Neural cell (in vitro differentiated cells): ENCODE results near the gene TRPM3. TPM values are rescaled to one million over a fixed set of nuclear protein-coding genes. Genes with fewer than 3 reads are reported as not detected.

Source experiments
- H2AFZ ChIP-seq: fragments of 200-600, 300-800 bp; sonication (generic), shearing (Covaris generic); 2 replicates; pipeline ENCODE4 v1.6.0; 2014; ENCODE audit warnings: low read depth, mild to moderate bottlenecking, antibody characterized with exemption, low read length, moderate library complexity
- H3F3A ChIP-seq: fragments of 200-600 bp; shearing (Covaris generic); 2 replicates; pipeline ENCODE4 v1.6.1; 2016; ENCODE audit warnings: mild to moderate bottlenecking, moderate library complexity, mixed read lengths, antibody characterized with exemption, low read length; ENCODE audit not compliant: insufficient read depth, poor library complexity, severe bottlenecking
- H3K27ac ChIP-seq: fragments of 200-600, 300-800 bp; sonication (generic), shearing (Covaris generic); 2 replicates; pipeline ENCODE4 v1.5.1; 2014; ENCODE audit warnings: mild to moderate bottlenecking, low read length, moderate library complexity
- H3K27me3 ChIP-seq: fragments of 300-800, 200-600 bp; sonication (generic), shearing (Covaris generic); 2 replicates; pipeline ENCODE4 v1.6.0; 2014; ENCODE audit warnings: mild to moderate bottlenecking, low read depth, low read length, moderate library complexity; ENCODE audit not compliant: insufficient read depth
- H3K36me3 ChIP-seq: fragments of 300-800, 200-600 bp; sonication (generic), shearing (Covaris generic); 2 replicates; pipeline ENCODE4 v1.5.1; 2014; ENCODE audit warnings: mild to moderate bottlenecking, antibody characterized with exemption, low read length, moderate library complexity; ENCODE audit not compliant: insufficient read depth
- H3K4me2 ChIP-seq: fragments of 300-800, 200-600 bp; sonication (generic), shearing (Covaris generic); 2 replicates; pipeline ENCODE4 v1.6.0; 2014; ENCODE audit warnings: mild to moderate bottlenecking, low read length
- H3K4me3 ChIP-seq: fragments of 300-800, 200-600 bp; sonication (generic), shearing (Covaris generic); 2 replicates; pipeline ENCODE4 v1.5.1; 2014; ENCODE audit warnings: mild to moderate bottlenecking, low read length, moderate library complexity
- H3K79me2 ChIP-seq: fragments of 200-600 bp; shearing (Covaris generic); replicated peaks from 2 replicates; pipeline ENCODE4 v1.6.0; 2014; ENCODE audit warnings: mild to moderate bottlenecking, low read length, moderate library complexity; ENCODE audit not compliant: insufficient read depth
- H3K9ac ChIP-seq: fragments of 300-800, 200-600 bp; sonication (generic), shearing (Covaris generic); 2 replicates; pipeline ENCODE4 v1.6.1; 2016; ENCODE audit warnings: mild to moderate bottlenecking, low read length, mixed read lengths
- H3K9me2 ChIP-seq: fragments of 200-600 bp; shearing (Covaris generic); 2 replicates; pipeline ENCODE4 v1.6.1; 2016; ENCODE audit warnings: mild to moderate bottlenecking, low read length, mixed read lengths; ENCODE audit not compliant: insufficient read depth
- H3K9me3 ChIP-seq: fragments of 200-600, 300-800 bp; sonication (generic), shearing (Covaris generic); 2 replicates; pipeline ENCODE4 v1.6.1; 2016; ENCODE audit warnings: mild to moderate bottlenecking, mixed run types, low read length, moderate library complexity, mixed read lengths
- H4K20me1 ChIP-seq: fragments of 200-600 bp; shearing (Covaris generic); 2 replicates; pipeline ENCODE4 v1.6.1; 2016; ENCODE audit warnings: mild to moderate bottlenecking, mixed run types; ENCODE audit not compliant: insufficient read depth
- EP300 ChIP-seq: fragments of 450-650 bp; conservative IDR thresholded peaks from 2 replicates; pipeline ENCODE4 v1.6.1; 2014; ENCODE audit warnings: antibody characterized with exemption, mild to moderate bottlenecking, moderate library complexity; ENCODE audit not compliant: poor library complexity, severe bottlenecking
- EZH2 ChIP-seq: fragments of 200-600, 300-800 bp; shearing (Covaris generic), sonication (generic); IDR thresholded peaks from 2 replicates; pipeline ENCODE4 v1.6.1; 2014; ENCODE audit warnings: antibody characterized with exemption, low read length, borderline replicate concordance, mild to moderate bottlenecking; ENCODE audit not compliant: insufficient read depth, poor library complexity, severe bottlenecking
- MXI1 ChIP-seq: fragments of 450-650 bp; conservative IDR thresholded peaks from 2 replicates; pipeline ENCODE4 v1.6.1; 2014; ENCODE audit warnings: antibody characterized with exemption, mild to moderate bottlenecking; ENCODE audit not compliant: poor library complexity, severe bottlenecking
- POLR2AphosphoS5 ChIP-seq: IDR thresholded peaks from 2 replicates; pipeline ENCODE4 v1.6.1; 2012
- RAD21 ChIP-seq: fragments of 450-650 bp; conservative IDR thresholded peaks from 2 replicates; pipeline ENCODE4 v1.6.1; 2014; ENCODE audit warnings: antibody characterized with exemption, mild to moderate bottlenecking, moderate library complexity
- REST ChIP-seq: IDR thresholded peaks from 2 replicates; pipeline ENCODE4 v1.6.1; 2012; ENCODE audit warnings: borderline replicate concordance
- SMC3 ChIP-seq: fragments of 450-650 bp; conservative IDR thresholded peaks from 2 replicates; pipeline ENCODE4 v1.6.1; 2014; ENCODE audit warnings: antibody characterized with exemption, mild to moderate bottlenecking, moderate library complexity; ENCODE audit not compliant: poor library complexity
- TAF1 ChIP-seq: IDR thresholded peaks from 2 replicates; pipeline ENCODE4 v1.6.1; 2012; ENCODE audit warnings: low read depth
- polyA plus RNA-seq: library from polyadenylated mRNA; depleted of rRNA; stranded (reverse); fragments of >200 nt; gene quantifications from 2 replicates; pipeline ENCODE4 v1.2.3, GENCODE V29; 2014
- TF ChIP-seq, protein P1 (sequence below): fragments of 450-650 bp; IDR thresholded peaks from 2 replicates; pipeline ENCODE4 v1.5.1; 2014; ENCODE audit warnings: antibody characterized with exemption, mild to moderate bottlenecking, moderate library complexity; ENCODE audit not compliant: poor library complexity, severe bottlenecking

The TRPM3 gene
- polyA plus RNA-seq, 1 donor from 2014 or later, result 1.3 TPM

DNA sequence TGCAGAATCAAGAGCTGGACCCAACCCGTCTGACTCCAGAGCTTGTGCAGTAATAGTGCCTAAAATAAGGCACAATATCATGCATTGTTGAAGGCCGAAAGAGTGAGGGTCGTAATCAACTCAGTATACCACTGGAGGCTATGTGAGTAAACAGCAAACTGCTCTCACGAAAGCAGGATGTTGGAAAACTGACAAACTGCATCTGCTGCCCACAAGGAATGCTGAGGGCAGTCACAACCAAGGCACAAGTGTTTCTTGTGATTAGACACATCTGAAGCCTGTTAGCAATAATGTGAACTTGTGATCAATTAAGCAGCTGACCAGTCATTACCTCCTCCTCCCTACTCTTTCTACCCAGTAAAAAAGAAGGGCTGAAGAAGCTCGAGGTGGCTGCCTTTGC, 48.8 kb downstream of the TRPM3 start:
- no peak overlapping the region for H3K27ac ChIP-seq
- H2AFZ ChIP-seq, result no peak overlapping the region
- no peaks in the 10 kb centered on the region for H3K27me3 ChIP-seq
- H3K79me2 ChIP-seq, result no peaks in the 10 kb centered on the region
- no peak for TF ChIP-seq RAD21
- no peak overlapping the region for H3K4me2 ChIP-seq
- no peaks in the 10 kb centered on the region for H3K9me2 ChIP-seq
- no peaks in the 10 kb centered on the region for H3K9me3 ChIP-seq
- H4K20me1 ChIP-seq, result no peaks in the 10 kb centered on the region
- no peaks in the 10 kb centered on the region for H3K36me3 ChIP-seq
- H3F3A ChIP-seq, result no peaks in the 10 kb centered on the region
- H3K9ac ChIP-seq, result no peak overlapping the region
- H3K4me3 ChIP-seq, result no peak overlapping the region

DNA sequence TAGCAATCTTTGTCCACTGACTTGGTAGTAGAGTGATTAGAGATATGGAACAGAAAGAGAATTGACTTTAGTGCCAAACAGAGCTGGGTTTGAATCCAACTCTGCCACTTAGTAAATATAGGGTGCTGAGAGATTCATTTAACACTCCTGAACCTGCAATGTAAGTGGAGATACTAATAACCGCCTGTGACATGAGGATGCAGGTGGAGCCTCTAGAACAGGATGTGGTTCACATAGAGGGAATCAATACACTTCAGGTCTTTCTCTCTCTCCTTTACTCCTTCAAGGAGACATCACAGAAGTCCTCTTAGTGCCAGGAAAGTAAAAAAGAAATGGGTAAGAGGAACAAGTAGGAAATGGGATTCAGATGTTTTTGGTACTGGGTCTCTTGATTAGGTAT, 49.8 kb downstream of the TRPM3 start:
- Histone ChIP-seq H3K36me3 (no peaks in the 10 kb centered on the region), H3K4me2 (no peak overlapping the region), H3K27ac (no peak overlapping the region), H3K4me3 (no peak overlapping the region), H3K27me3 (no peaks in the 10 kb centered on the region), H3K79me2 (no peaks in the 10 kb centered on the region), H3K9me2 (no peaks in the 10 kb centered on the region), H3K9ac (no peak overlapping the region), H4K20me1 (no peaks in the 10 kb centered on the region), H2AFZ (no peak overlapping the region), H3F3A (no peaks in the 10 kb centered on the region), H3K9me3 (no peaks in the 10 kb centered on the region)
- TF ChIP-seq SMC3, result no peak
- TF ChIP-seq REST, result no peak
- no peak for TF ChIP-seq MXI1
- TF ChIP-seq TAF1, result no peak
- TF ChIP-seq EZH2, result no peak
- TF ChIP-seq, protein P1, sequence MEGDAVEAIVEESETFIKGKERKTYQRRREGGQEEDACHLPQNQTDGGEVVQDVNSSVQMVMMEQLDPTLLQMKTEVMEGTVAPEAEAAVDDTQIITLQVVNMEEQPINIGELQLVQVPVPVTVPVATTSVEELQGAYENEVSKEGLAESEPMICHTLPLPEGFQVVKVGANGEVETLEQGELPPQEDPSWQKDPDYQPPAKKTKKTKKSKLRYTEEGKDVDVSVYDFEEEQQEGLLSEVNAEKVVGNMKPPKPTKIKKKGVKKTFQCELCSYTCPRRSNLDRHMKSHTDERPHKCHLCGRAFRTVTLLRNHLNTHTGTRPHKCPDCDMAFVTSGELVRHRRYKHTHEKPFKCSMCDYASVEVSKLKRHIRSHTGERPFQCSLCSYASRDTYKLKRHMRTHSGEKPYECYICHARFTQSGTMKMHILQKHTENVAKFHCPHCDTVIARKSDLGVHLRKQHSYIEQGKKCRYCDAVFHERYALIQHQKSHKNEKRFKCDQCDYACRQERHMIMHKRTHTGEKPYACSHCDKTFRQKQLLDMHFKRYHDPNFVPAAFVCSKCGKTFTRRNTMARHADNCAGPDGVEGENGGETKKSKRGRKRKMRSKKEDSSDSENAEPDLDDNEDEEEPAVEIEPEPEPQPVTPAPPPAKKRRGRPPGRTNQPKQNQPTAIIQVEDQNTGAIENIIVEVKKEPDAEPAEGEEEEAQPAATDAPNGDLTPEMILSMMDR, result no peak
- no peak for TF ChIP-seq POLR2AphosphoS5
- no peak for TF ChIP-seq RAD21
- no peak for TF ChIP-seq EP300

DNA sequence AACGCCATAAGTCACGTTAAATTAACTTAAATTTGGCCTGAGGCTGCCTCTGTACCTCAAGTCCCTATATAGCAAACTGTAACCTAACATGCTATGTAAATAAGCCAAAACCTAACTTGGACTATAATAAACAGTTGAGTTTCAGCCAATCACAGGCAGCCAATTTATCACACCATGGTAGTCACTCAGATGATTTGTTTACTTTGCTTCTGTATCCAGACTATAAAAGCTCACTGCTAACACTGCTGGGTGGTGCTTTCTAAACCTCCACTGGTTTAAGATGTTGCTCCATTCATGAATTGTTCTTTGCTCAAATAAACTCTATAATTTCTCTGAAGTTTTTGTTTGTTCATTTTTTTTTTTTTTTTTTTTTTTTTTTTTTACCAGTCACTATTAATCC, 62.8 kb downstream of the TRPM3 start:
- TF ChIP-seq MXI1 (no peak), SMC3 (no peak), REST (no peak), EZH2 (no peak), POLR2AphosphoS5 (no peak), RAD21 (no peak), EP300 (no peak), TAF1 (no peak)
- TF ChIP-seq, protein P1, result no peak
- Histone ChIP-seq H3K27ac (no peak overlapping the region), H3K36me3 (no peaks in the 10 kb centered on the region), H3F3A (no peaks in the 10 kb centered on the region), H2AFZ (no peak overlapping the region), H3K79me2 (no peaks in the 10 kb centered on the region), H3K27me3 (no peaks in the 10 kb centered on the region), H3K4me3 (no peak overlapping the region), H4K20me1 (no peaks in the 10 kb centered on the region), H3K9me2 (no peaks in the 10 kb centered on the region), H3K4me2 (no peak overlapping the region), H3K9ac (no peak overlapping the region), H3K9me3 (no peaks in the 10 kb centered on the region)
